ENCODE measurements around the gene TIMM22.
"Not testable (repeated sequence)": the region's sequence is repeated elsewhere in the genome, so short reads cannot be mapped to it uniquely, and the experiment has no call there.

Gene TIMM22

GRCh38 chr17:973053-973452, 23.9 kb upstream of the TIMM22 start:
- TF ChIP-seq TAF1 (IDR thresholded peaks at IDR 0.05; ENCODE audit: low read depth, low read length) (no peak), POLR2AphosphoS5 (IDR thresholded peaks at IDR 0.05; ENCODE audit: low read depth, low read length) (no peak), PAX5 (IDR thresholded peaks at IDR 0.05; ENCODE audit: insufficient read depth, low read length, severe bottlenecking) (no peak), POLR2A (IDR thresholded peaks at IDR 0.05; ENCODE audit: low read depth, low read length) (no peak), SPI1 (IDR thresholded peaks at IDR 0.05; ENCODE audit: low read depth, low read length) (no peak), POU2F2 (IDR thresholded peaks at IDR 0.05; ENCODE audit: low read depth, low read length) (no peak)
- no peak for DNase-seq (ENCODE audit: insufficient read length, low spot score)
- FAIRE-seq, result no peak

DNA sequence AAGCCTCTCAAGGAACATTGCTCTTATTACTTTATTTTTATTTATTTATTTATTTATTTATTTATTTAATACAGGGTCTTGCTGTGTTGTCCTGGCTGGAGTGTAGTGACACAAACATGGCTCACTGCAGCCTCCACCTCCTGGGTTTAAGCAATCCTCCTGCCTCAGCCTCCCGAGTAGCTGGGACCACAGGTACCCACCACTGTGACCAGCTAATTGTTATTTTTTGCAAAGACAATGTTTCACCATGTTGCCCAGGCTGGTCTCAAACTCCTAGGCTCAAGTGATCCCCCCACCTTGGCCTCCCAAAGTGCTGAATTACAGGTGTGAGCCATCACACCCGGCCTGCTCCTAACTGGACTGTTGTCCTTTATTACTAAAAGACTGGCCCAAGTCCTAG, 22.2 kb upstream of the TIMM22 start:
- DNase-seq (ENCODE audit: insufficient read length, low spot score); FAIRE-seq: not testable (repeated sequence)

GRCh38 chr17:975371-975915, 21.5 kb upstream of the TIMM22 start:
- FAIRE-seq (no peak), DNase-seq (ENCODE audit: insufficient read length, low spot score) (no peak)
- TF ChIP-seq TAF1 (IDR thresholded peaks at IDR 0.05; ENCODE audit: low read depth, low read length) (no peak), POLR2AphosphoS5 (IDR thresholded peaks at IDR 0.05; ENCODE audit: low read depth, low read length) (no peak), PAX5 (IDR thresholded peaks at IDR 0.05; ENCODE audit: insufficient read depth, low read length, severe bottlenecking) (no peak), POU2F2 (IDR thresholded peaks at IDR 0.05; ENCODE audit: low read depth, low read length) (no peak), POLR2A (IDR thresholded peaks at IDR 0.05; ENCODE audit: low read depth, low read length) (no peak), SPI1 (IDR thresholded peaks at IDR 0.05; ENCODE audit: low read depth, low read length) (no peak)

DNA sequence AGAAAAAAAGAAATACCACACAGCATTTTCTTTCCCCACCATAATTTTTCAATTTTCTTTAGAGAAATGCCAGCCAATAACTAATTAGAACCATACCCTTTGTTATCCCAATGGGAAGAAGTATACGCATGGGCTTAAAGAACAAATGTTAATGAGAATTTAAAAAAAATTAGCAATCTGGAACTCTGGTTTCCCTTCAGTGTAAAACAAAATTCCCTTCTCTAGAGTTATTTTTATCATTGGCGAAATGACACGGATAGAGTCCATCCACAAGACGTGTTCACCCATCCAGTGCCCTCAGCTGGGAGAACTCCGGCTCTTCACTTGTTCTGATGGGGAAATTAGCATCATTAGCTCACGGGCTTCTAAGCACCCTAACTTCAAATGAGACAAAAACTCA, 20.6 kb upstream of the TIMM22 start:
- TF ChIP-seq TAF1 (IDR thresholded peaks at IDR 0.05; ENCODE audit: low read depth, low read length) (no peak), PAX5 (IDR thresholded peaks at IDR 0.05; ENCODE audit: insufficient read depth, low read length, severe bottlenecking) (no peak), POLR2A (IDR thresholded peaks at IDR 0.05; ENCODE audit: low read depth, low read length) (no peak), SPI1 (IDR thresholded peaks at IDR 0.05; ENCODE audit: low read depth, low read length) (no peak), POLR2AphosphoS5 (IDR thresholded peaks at IDR 0.05; ENCODE audit: low read depth, low read length) (no peak), POU2F2 (IDR thresholded peaks at IDR 0.05; ENCODE audit: low read depth, low read length) (no peak)
- FAIRE-seq (no peak), DNase-seq (ENCODE audit: insufficient read length, low spot score) (no peak)

DNA sequence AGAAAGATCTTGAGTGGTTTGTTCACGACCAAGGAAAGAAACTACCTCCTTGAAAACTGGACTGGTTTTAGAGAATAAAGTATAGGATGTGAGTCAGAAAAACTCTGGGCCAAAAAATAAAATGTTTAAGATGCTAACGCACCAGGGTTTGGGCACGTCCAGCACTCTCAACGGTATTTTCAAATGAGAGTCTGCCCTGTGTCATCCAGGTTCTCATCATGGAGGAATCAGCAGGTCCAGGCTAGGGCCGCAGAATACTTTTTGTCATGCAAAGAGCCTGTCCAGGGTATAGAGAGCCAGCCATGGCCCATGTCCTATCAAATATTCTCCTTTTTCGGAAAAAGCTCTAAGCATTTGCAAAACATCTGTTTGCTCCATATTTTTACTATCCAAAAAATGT, 19.8 kb upstream of the TIMM22 start:
- no peak for TF ChIP-seq POU2F2 (IDR thresholded peaks at IDR 0.05; ENCODE audit: low read depth, low read length)
- TF ChIP-seq PAX5 (IDR thresholded peaks at IDR 0.05; ENCODE audit: insufficient read depth, low read length, severe bottlenecking), result no peak
- no peak for TF ChIP-seq TAF1 (IDR thresholded peaks at IDR 0.05; ENCODE audit: low read depth, low read length)
- TF ChIP-seq SPI1 (IDR thresholded peaks at IDR 0.05; ENCODE audit: low read depth, low read length), result no peak
- TF ChIP-seq POLR2AphosphoS5 (IDR thresholded peaks at IDR 0.05; ENCODE audit: low read depth, low read length), result no peak
- TF ChIP-seq POLR2A (IDR thresholded peaks at IDR 0.05; ENCODE audit: low read depth, low read length), result no peak
- no peak for FAIRE-seq
- no peak for DNase-seq (ENCODE audit: insufficient read length, low spot score)

GRCh38 chr17:978103-979093, 18.5 kb upstream of the TIMM22 start:
- DNase-seq (ENCODE audit: insufficient read length, low spot score) (no peak), FAIRE-seq (no peak)
- no peak for TF ChIP-seq POU2F2 (IDR thresholded peaks at IDR 0.05; ENCODE audit: low read depth, low read length)
- TF ChIP-seq POLR2A (IDR thresholded peaks at IDR 0.05; ENCODE audit: low read depth, low read length), result no peak
- TF ChIP-seq SPI1 (IDR thresholded peaks at IDR 0.05; ENCODE audit: low read depth, low read length), result no peak
- TF ChIP-seq POLR2AphosphoS5 (IDR thresholded peaks at IDR 0.05; ENCODE audit: low read depth, low read length), result no peak
- TF ChIP-seq TAF1 (IDR thresholded peaks at IDR 0.05; ENCODE audit: low read depth, low read length), result no peak
- TF ChIP-seq PAX5 (IDR thresholded peaks at IDR 0.05; ENCODE audit: insufficient read depth, low read length, severe bottlenecking), result no peak

DNA sequence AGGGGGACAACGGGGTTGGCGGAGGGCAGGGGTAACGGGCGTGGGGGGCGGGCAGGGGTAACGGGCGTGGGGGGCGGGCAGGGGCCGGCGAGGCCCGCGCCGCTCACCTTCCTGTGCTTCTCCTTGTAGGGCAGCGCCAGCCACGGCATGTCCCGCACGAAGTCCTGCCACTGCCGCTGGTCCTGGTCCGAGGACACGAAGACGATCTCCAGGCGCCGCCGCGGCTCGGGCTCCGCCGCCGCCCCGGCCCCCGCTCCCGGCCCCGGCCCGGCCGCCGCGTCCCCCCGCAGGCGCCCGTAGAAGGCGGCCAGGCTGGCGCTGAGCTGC, 17.8 kb upstream of the TIMM22 start:
- no peak for DNase-seq (ENCODE audit: insufficient read length, low spot score)
- FAIRE-seq, result no peak
- TF ChIP-seq SPI1 (IDR thresholded peaks at IDR 0.05; ENCODE audit: low read depth, low read length) (no peak), PAX5 (IDR thresholded peaks at IDR 0.05; ENCODE audit: insufficient read depth, low read length, severe bottlenecking) (no peak), TAF1 (IDR thresholded peaks at IDR 0.05; ENCODE audit: low read depth, low read length) (no peak), POU2F2 (IDR thresholded peaks at IDR 0.05; ENCODE audit: low read depth, low read length) (no peak), POLR2AphosphoS5 (IDR thresholded peaks at IDR 0.05; ENCODE audit: low read depth, low read length) (no peak), POLR2A (IDR thresholded peaks at IDR 0.05; ENCODE audit: low read depth, low read length) (no peak)

- FAIRE-seq, result peak; percentile 90
- DNase-seq (ENCODE audit: insufficient read length, low spot score), result peak; percentile 92
These were observed 17.2 kb upstream of the TIMM22 start, which contains the start of gene NXN for GRCh38 chr17:979539-980405. TSS of gene NXN (minus strand) at chr17:979776.

More at GRCh38 chr17:979539-980405, 17.2 kb upstream of the TIMM22 start, which contains the start of gene NXN:
- TF ChIP-seq TAF1 (IDR thresholded peaks at IDR 0.05; ENCODE audit: low read depth, low read length), result no peak
- TF ChIP-seq POU2F2 (IDR thresholded peaks at IDR 0.05; ENCODE audit: low read depth, low read length), result no peak
- TF ChIP-seq SPI1 (IDR thresholded peaks at IDR 0.05; ENCODE audit: low read depth, low read length), result no peak
- TF ChIP-seq POLR2AphosphoS5 (IDR thresholded peaks at IDR 0.05; ENCODE audit: low read depth, low read length), result no peak
- no peak for TF ChIP-seq POLR2A (IDR thresholded peaks at IDR 0.05; ENCODE audit: low read depth, low read length)
- no peak for TF ChIP-seq PAX5 (IDR thresholded peaks at IDR 0.05; ENCODE audit: insufficient read depth, low read length, severe bottlenecking)
